HEK293T (cell line): ENCODE data around the gene EPSTI1.
"Not testable (repeated sequence)": the region's sequence is repeated elsewhere in the genome, so short reads cannot be mapped to it uniquely, and the experiment has no call there.

Experiments used
- ARNT ChIP-seq: fragments of 450-650 bp; IDR thresholded peaks from 2 replicates; pipeline ENCODE4 v1.6.1; 2017; ENCODE audit warnings: mild to moderate bottlenecking
- BHLHE40 ChIP-seq: fragments of 450-650 bp; IDR thresholded peaks from 2 replicates; pipeline ENCODE4 v1.6.1; 2016; ENCODE audit warnings: mild to moderate bottlenecking, moderate library complexity, borderline replicate concordance
- ELF4 ChIP-seq: fragments of 450-650 bp; IDR thresholded peaks from 2 replicates; pipeline ENCODE4 v1.6.1; 2017; ENCODE audit warnings: antibody characterized with exemption
- FOXA1 ChIP-seq: fragments of 450-650 bp; IDR thresholded peaks from 2 replicates; pipeline ENCODE4 v1.6.1; 2016; ENCODE audit warnings: mild to moderate bottlenecking
- FOXM1 ChIP-seq: fragments of 450-650 bp; IDR thresholded peaks from 2 replicates; pipeline ENCODE4 v1.6.1; 2017; ENCODE audit warnings: mild to moderate bottlenecking, borderline replicate concordance
- HDGF ChIP-seq: fragments of 450-650 bp; IDR thresholded peaks from 2 replicates; pipeline ENCODE4 v1.6.1; 2017; ENCODE audit warnings: antibody characterized with exemption, borderline replicate concordance
- L3MBTL2 ChIP-seq: fragments of 450-650 bp; conservative IDR thresholded peaks from 2 replicates; pipeline ENCODE4 v1.6.1; 2016; ENCODE audit warnings: mild to moderate bottlenecking
- LEF1 ChIP-seq: fragments of 450-650 bp; IDR thresholded peaks from 2 replicates; pipeline ENCODE4 v1.6.1; 2017; ENCODE audit warnings: mild to moderate bottlenecking, borderline replicate concordance
- NFRKB ChIP-seq: fragments of 450-650 bp; IDR thresholded peaks from 2 replicates; pipeline ENCODE4 v1.6.1; 2016; ENCODE audit warnings: mild to moderate bottlenecking, moderate library complexity
- SP1 ChIP-seq: fragments of 450-650 bp; IDR thresholded peaks from 2 replicates; pipeline ENCODE4 v1.6.1; 2017
- SUZ12 ChIP-seq: fragments of 450-650 bp; IDR thresholded peaks from 2 replicates; pipeline ENCODE4 v1.6.1; 2016; ENCODE audit warnings: mild to moderate bottlenecking
- TARDBP ChIP-seq: fragments of 450-650 bp; IDR thresholded peaks from 2 replicates; pipeline ENCODE4 v1.6.1; 2016
- ZNF384 ChIP-seq: fragments of 450-650 bp; IDR thresholded peaks from 2 replicates; pipeline ENCODE4 v1.6.1; 2016
- TF ChIP-seq, protein P1 (sequence below): fragments of 450-650 bp; IDR thresholded peaks from 2 replicates; pipeline ENCODE4 v1.6.1; 2016

DNA sequence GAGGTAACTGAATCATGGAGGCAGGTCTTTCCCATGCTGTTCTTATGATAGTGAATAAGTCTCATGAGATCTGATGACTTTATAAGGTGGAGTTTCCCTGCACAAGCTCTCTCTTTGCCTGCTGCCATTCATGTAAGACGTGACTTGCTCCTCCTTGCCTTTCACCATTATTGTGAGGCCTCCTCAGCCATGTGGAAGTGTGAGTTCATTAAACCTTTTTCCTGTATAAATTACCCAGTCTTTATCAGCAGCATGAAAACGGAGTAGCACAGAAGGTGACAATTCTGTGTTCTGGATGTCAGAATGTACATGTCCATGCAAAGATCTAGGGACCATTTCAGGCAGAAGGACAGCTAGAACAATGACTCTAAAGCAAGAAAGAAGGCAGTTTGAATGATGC lies 129.7 kb downstream of the EPSTI1 start:
- TF ChIP-seq TARDBP, LEF1, L3MBTL2, HDGF, NFRKB, BHLHE40, SP1, FOXA1, ZNF384, FOXM1, ARNT, SUZ12, ELF4: not testable (repeated sequence)
- TF ChIP-seq, protein P1, sequence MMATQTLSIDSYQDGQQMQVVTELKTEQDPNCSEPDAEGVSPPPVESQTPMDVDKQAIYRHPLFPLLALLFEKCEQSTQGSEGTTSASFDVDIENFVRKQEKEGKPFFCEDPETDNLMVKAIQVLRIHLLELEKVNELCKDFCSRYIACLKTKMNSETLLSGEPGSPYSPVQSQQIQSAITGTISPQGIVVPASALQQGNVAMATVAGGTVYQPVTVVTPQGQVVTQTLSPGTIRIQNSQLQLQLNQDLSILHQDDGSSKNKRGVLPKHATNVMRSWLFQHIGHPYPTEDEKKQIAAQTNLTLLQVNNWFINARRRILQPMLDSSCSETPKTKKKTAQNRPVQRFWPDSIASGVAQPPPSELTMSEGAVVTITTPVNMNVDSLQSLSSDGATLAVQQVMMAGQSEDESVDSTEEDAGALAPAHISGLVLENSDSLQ, result not testable (repeated sequence)
